Tibial artery (tissue), 4 donors: ENCODE data around the gene EXO1.

Source experiments
- DNase-seq, 2 donors: peaks; one replicate each; pipeline ENCODE4 v3.0.0-alpha.2; 2019
- H3K27ac ChIP-seq, 2 donors: fragments of 200-600 bp; sonication (generic) in 1 of 2; 1 replicate in 1 of 2; 2 replicates in 1 of 2; pipeline ENCODE4 v1.5.1; 2018 to 2019; ENCODE audit warnings: mild to moderate bottlenecking in 1 of 2
- H3K27me3 ChIP-seq, 2 donors: fragments of 200-600 bp; sonication (generic) in 1 of 2; one replicate each; pipeline versions ENCODE4 v1.5.1 to v1.6.0; 2016 to 2019
- H3K36me3 ChIP-seq, 3 donors: fragments of 200-600 bp; sonication (generic) in 2 of 3; one replicate each; pipeline ENCODE4 v1.5.1; 2016 to 2019; ENCODE audit warnings: mild to moderate bottlenecking in 2 of 3
- H3K4me1 ChIP-seq, 4 donors: fragments of 200-600 bp; sonication (generic) in 2 of 4; 1 replicate in 3 of 4; 2 replicates in 1 of 4; pipeline ENCODE4 v1.5.1; 2016 to 2019
- H3K4me3 ChIP-seq, 2 donors: fragments of 200-600 bp; sonication (generic) in 1 of 2; 1 replicate in 1 of 2; 2 replicates in 1 of 2; pipeline ENCODE4 v1.5.1; 2018 to 2019; ENCODE audit warnings: mild to moderate bottlenecking in 2 of 2
- H3K9me3 ChIP-seq, 3 donors: fragments of 200-600 bp; sonication (generic) in 1 of 3; one replicate each; pipeline ENCODE4 v1.5.1; 2016 to 2019
- CTCF ChIP-seq, 2 experiments: fragments of 200-600 bp in 1 of 2; fragments of 450-650 bp in 1 of 2; IDR thresholded peaks; one replicate each; pipeline ENCODE4 v1.5.1; 2017 to 2019; ENCODE audit warnings: antibody characterized with exemption in 2 of 2, mild to moderate bottlenecking in 1 of 2, moderate library complexity in 1 of 2
- intact Hi-C: fragments of 100-400 bp; cut with DNase I; formaldehyde crosslinking; loops from one replicate; pipeline ENCODE4 v1.15.0; 2023; ENCODE audit warnings: low total_unique reads

Gene EXO1

DNA sequence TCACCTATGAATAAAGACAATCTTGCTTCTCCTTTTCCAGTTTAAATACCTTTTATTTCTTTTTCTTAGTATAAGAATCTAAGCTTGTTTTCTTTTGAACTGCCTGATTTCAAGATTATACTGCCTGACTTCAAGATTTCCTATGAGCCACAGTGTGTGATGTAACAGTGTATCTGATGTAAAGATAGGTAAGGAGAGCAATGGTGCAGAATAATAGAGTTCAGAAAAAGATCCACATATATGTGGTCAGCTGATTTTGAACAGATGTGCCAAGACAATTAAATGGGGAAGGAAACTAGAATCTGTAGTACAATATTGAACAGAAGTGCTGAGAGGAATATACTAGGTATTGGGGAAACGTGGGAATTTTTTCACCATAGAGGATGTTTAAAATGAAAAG lies 21.0 kb downstream of the EXO1 start:
- no peak overlapping the region for H3K4me3 ChIP-seq
- intact Hi-C loops: no loop called here
- TF ChIP-seq CTCF (IDR thresholded peaks at IDR 0.05): no peak
- H3K4me1 ChIP-seq: no peaks in the 10 kb centered on the region
- no peak for DNase-seq
- no peaks in the 10 kb centered on the region for H3K27me3 ChIP-seq
- no peaks in the 10 kb centered on the region for H3K9me3 ChIP-seq
- no peak overlapping the region for H3K27ac ChIP-seq
- H3K36me3 ChIP-seq: no peaks in the 10 kb centered on the region

DNA sequence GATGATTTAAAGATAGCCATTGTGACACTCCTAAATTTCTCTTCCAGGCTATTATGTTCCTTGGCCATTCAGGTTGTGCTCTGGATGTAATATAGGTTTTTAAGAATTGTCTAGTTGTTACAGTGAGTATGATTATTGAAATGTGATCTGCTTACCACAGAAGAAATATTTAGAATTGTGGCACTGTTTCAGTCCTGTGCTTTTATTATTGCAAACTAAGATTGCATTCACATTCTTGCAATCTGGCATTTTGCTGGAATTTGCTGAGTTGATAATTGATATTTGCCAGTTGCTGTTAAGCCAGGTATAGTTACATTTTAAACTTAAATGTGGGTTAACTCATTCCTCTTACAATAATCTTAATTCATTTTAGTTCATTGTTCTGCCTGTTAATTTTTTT lies 22.3 kb downstream of the EXO1 start:
- intact Hi-C loops: no loop called here

DNA sequence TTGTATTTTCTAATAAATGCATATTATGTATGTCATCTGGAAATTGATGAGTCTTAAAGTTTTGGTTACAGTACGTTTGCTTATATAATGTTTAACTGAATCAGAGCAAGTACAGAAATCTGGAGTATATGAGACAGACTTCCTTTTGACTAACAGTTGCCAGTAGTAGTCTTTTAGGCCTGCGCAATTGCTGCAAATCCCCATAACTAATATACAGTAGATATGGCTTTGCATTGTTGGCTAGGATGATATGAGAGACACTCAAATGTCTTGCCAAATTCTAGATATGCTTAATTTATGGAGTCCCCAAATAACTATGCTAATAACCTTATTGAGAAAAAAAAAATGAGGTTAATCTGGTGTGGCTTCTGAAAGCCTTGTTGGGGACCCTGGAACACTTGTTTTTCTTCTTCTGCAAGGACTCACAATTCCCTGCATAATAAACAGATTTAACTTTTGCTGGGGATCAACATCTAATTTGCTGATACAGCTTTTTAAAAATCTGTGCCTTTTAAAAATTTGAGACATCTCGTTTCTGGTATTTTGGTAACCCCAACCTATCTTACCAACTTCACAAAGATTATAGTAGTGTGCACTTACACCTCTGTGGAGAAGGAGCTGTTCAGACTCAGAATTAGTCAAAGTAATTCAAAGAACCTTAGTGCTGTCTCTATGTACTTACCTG lies 22.9 kb downstream of the EXO1 start:
- intact Hi-C loops: no loop called here

More for the DNA sequence above, 22.3 kb downstream of the EXO1 start:
- Histone ChIP-seq H3K36me3 (no peaks in the 10 kb centered on the region), H3K9me3 (no peaks in the 10 kb centered on the region), H3K27ac (no peak overlapping the region), H3K27me3 (no peaks in the 10 kb centered on the region), H3K4me1 (no peaks in the 10 kb centered on the region), H3K4me3 (no peak overlapping the region)
- no peak for TF ChIP-seq CTCF (IDR thresholded peaks at IDR 0.05)
- DNase-seq: no peak

DNA sequence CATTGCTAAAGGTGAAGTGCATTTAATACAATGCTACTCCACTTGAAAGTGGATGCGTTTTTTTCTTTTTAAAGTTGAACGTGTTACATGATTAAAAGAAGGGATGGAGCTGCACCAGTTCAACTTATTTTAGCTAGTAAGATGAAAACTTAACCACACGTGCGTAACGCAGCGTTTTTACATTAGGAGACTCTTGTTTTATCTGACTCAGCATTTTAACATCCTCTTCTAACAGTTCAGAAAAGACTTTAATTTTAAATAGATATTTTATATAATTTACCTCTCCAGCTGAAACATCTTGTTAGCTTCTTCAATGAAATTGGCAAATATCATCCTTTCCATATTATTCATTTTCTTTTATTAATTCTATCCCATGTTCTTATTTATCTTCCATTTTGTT lies 33.4 kb downstream of the EXO1 start:
- DNase-seq: no peak

More for the DNA sequence above, 22.9 kb downstream of the EXO1 start:
- H3K4me3 ChIP-seq: no peak overlapping the region
- TF ChIP-seq CTCF (IDR thresholded peaks at IDR 0.05): no peak
- no peak overlapping the region for H3K27ac ChIP-seq
- no peaks in the 10 kb centered on the region for H3K4me1 ChIP-seq
- no peak for DNase-seq
- H3K36me3 ChIP-seq: no peaks in the 10 kb centered on the region
- H3K9me3 ChIP-seq: no peaks in the 10 kb centered on the region
- H3K27me3 ChIP-seq: no peaks in the 10 kb centered on the region

DNA sequence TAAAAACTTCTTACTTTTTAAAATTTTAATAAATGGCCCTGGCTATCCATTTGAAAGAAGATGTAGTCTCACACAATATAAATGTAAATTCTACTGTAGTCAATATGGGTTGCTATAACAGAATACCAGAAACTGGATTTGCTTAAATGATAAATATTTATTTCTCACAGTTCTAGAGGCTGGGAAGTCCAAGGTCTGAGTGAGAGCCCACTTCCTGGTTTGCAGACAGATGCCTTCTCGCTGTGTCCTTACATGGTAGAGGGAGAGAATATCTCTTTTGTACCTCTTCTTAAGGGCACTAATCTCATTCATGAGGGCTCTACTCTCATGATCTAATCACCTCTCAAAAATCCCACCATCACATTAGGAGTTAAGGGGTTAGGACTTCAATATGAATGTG lies 35.2 kb downstream of the EXO1 start:
- Histone ChIP-seq H3K27ac (no peak overlapping the region), H3K4me3 (no peak overlapping the region), H3K36me3 (no peaks in the 10 kb centered on the region), H3K27me3 (no peaks in the 10 kb centered on the region), H3K9me3 (no peaks in the 10 kb centered on the region), H3K4me1 (no peaks in the 10 kb centered on the region)
- intact Hi-C loops: no loop called here
- TF ChIP-seq CTCF (IDR thresholded peaks at IDR 0.05): no peak
- DNase-seq: no peak

More for the DNA sequence above, 33.4 kb downstream of the EXO1 start:
- Histone ChIP-seq H3K27ac (no peak overlapping the region), H3K4me3 (no peak overlapping the region), H3K4me1 (no peaks in the 10 kb centered on the region), H3K9me3 (no peaks in the 10 kb centered on the region), H3K36me3 (no peaks in the 10 kb centered on the region), H3K27me3 (no peaks in the 10 kb centered on the region)
- no peak for TF ChIP-seq CTCF (IDR thresholded peaks at IDR 0.05)
- intact Hi-C loops: no loop called here

- TF ChIP-seq CTCF (IDR thresholded peaks at IDR 0.05): no peak
- DNase-seq: no peak
- no peaks in the 10 kb centered on the region for H3K36me3 ChIP-seq
- no peaks in the 10 kb centered on the region for H3K9me3 ChIP-seq
- no peaks in the 10 kb centered on the region for H3K4me1 ChIP-seq
- no peak overlapping the region for H3K27ac ChIP-seq
- H3K27me3 ChIP-seq: no peaks in the 10 kb centered on the region
- intact Hi-C loops: no loop called here
- H3K4me3 ChIP-seq: no peak overlapping the region
Observed at GRCh38 chr1:241888232-241888631, 40.2 kb downstream of the EXO1 start.
